H1 (cell line): ENCODE data around the gene CHST12. TPM values are rescaled to one million over a fixed set of nuclear protein-coding genes. Genes with fewer than 3 reads are reported as not detected.

Experiments used
- TCF12 ChIP-seq: IDR thresholded peaks from 2 replicates; pipeline ENCODE4 v1.6.1; 2011; ENCODE audit warnings: low read depth, mild to moderate bottlenecking, low read length
- polyA plus RNA-seq, 7 experiments: library from polyadenylated mRNA; depleted of rRNA in 3 of 7; stranded (reverse) in 5 of 7; unstranded in 2 of 7; fragments of >200 nt in 5 of 7; fragments of 200-250 nt in 2 of 7; gene quantifications; 1 replicate in 5 of 7; 2 replicates in 1 of 7; 4 replicates in 1 of 7; pipeline versions ENCODE4 v1.2.1 to v1.2.3, GENCODE V29; 2011 to 2013; ENCODE audit warnings: missing spikeins in 2 of 7, mixed read lengths in 2 of 7
- total RNA-seq: library from RNA; stranded (reverse); fragmentation: NEBNext Ultra II Directional; extraction: Animal tissue kit (Norgen Biotek cat#: 25700); gene quantifications from 2 replicates; pipeline ENCODE4 v1.2.1, GENCODE V29; 2021

The CHST12 gene
- total and polyA plus RNA-seq, 2 of the 8 experiments (the other 6 are each of a cell fraction or from before 2014, with no cell fraction given), result 13.4 to 24.1 TPM

- TF ChIP-seq TCF12, result no peak
These were observed 22.2 kb upstream of the CHST12 start (continued) for GRCh38 chr7:2381227-2381626.
